ENCODE results near the gene MTARC1.

GRCh38 chr1:220809187-220809550 is 22.5 kb downstream of the MTARC1 start:
- TF ChIP-seq EZH2 (IDR thresholded peaks at IDR 0.05) (no peak), POLR2AphosphoS5 (IDR thresholded peaks at IDR 0.05; ENCODE audit: borderline replicate concordance, low read depth, low read length) (no peak), FOXP2 (optimal IDR thresholded peaks at IDR 0.05; ENCODE audit: control extremely low read depth, extremely low read length, insufficient read depth) (no peak)

Measured in SK-N-MC (cell line).